Glutamatergic neuron (in vitro differentiated cells): ENCODE results near the gene CCHCR1. TPM values are rescaled to one million over a fixed set of nuclear protein-coding genes. Genes with fewer than 3 reads are reported as not detected.

ENCODE experiments used
- DNase-seq: peaks from one replicate; pipeline ENCODE4 v3.0.0; 2022
- H3K27ac Mint-ChIP-seq: one replicate; pipeline ENCODE4 v1.8.0; 2020; ENCODE audit warnings: mild to moderate bottlenecking, mixed read lengths, inconsistent platforms; ENCODE audit not compliant: unreplicated experiment
- H3K27me3 Mint-ChIP-seq: one replicate; pipeline ENCODE4 v1.8.0; 2020; ENCODE audit warnings: mild to moderate bottlenecking, moderate library complexity, mixed read lengths, inconsistent platforms; ENCODE audit not compliant: unreplicated experiment
- H3K36me3 Mint-ChIP-seq: one replicate; pipeline ENCODE4 v1.8.0; 2020; ENCODE audit warnings: mild to moderate bottlenecking, mixed read lengths, inconsistent platforms; ENCODE audit not compliant: unreplicated experiment
- H3K4me1 Mint-ChIP-seq: one replicate; pipeline ENCODE4 v1.8.0; 2020; ENCODE audit warnings: mild to moderate bottlenecking, low read depth, mixed read lengths, inconsistent platforms; ENCODE audit not compliant: unreplicated experiment
- H3K4me3 Mint-ChIP-seq: one replicate; pipeline ENCODE4 v1.8.0; 2020; ENCODE audit warnings: mild to moderate bottlenecking, mixed read lengths, inconsistent platforms; ENCODE audit not compliant: unreplicated experiment
- H3K9me3 Mint-ChIP-seq: one replicate; pipeline ENCODE4 v1.8.0; 2020; ENCODE audit warnings: mild to moderate bottlenecking, moderate library complexity, mixed read lengths, inconsistent platforms; ENCODE audit not compliant: unreplicated experiment
- total RNA-seq: library from RNA; stranded (reverse); fragmentation: NEBNext Ultra II Directional; extraction: Animal tissue kit (Norgen Biotek cat#: 25700); gene quantifications from one replicate; pipeline ENCODE4 v1.2.1, GENCODE V29; 2021; ENCODE audit not compliant: unreplicated experiment
- TF ChIP-seq, protein P1 (sequence below): fragments of 200-600 bp; sonication (generic); IDR thresholded peaks from one replicate; pipeline ENCODE4 v1.5.0; 2021; ENCODE audit not compliant: partially characterized antibody, unreplicated experiment

Gene CCHCR1
- total RNA-seq, 1 donor from 2014 or later, result 28.7 TPM

DNA sequence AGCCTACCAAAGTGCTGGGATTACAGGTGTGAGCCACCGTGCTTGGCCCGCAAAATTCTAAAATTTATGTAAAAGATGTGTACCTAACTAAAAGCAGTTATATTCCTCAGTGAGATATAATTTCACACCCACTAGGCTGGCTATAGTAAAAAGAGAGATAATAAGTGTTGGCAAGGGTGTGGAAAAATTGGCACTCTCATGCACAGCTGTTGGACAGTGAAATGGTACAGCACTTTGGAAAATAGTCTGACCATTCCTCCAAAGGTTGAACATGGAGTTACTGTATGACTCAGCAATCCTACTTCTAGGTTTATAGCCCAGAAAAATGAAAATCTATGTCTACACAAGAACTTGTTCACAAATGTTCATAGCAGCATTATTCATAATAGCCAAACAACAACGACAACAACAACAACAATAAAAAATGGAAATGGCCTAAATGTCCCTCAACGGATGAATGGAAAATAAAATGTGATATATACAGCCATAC, 59.1 kb downstream of the CCHCR1 start:
- no peak overlapping the region for H3K27ac Mint-ChIP-seq
- H3K9me3 Mint-ChIP-seq, result peaks cover 1% of the 10 kb centered on the region
- DNase-seq, result no peak
- H3K36me3 Mint-ChIP-seq, result no peaks in the 10 kb centered on the region
- TF ChIP-seq, protein P1, sequence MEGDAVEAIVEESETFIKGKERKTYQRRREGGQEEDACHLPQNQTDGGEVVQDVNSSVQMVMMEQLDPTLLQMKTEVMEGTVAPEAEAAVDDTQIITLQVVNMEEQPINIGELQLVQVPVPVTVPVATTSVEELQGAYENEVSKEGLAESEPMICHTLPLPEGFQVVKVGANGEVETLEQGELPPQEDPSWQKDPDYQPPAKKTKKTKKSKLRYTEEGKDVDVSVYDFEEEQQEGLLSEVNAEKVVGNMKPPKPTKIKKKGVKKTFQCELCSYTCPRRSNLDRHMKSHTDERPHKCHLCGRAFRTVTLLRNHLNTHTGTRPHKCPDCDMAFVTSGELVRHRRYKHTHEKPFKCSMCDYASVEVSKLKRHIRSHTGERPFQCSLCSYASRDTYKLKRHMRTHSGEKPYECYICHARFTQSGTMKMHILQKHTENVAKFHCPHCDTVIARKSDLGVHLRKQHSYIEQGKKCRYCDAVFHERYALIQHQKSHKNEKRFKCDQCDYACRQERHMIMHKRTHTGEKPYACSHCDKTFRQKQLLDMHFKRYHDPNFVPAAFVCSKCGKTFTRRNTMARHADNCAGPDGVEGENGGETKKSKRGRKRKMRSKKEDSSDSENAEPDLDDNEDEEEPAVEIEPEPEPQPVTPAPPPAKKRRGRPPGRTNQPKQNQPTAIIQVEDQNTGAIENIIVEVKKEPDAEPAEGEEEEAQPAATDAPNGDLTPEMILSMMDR, result no peak
- peaks cover 4% of the 10 kb centered on the region for H3K27me3 Mint-ChIP-seq
- H3K4me3 Mint-ChIP-seq, result no peak overlapping the region
- H3K4me1 Mint-ChIP-seq, result no peaks in the 10 kb centered on the region

DNA sequence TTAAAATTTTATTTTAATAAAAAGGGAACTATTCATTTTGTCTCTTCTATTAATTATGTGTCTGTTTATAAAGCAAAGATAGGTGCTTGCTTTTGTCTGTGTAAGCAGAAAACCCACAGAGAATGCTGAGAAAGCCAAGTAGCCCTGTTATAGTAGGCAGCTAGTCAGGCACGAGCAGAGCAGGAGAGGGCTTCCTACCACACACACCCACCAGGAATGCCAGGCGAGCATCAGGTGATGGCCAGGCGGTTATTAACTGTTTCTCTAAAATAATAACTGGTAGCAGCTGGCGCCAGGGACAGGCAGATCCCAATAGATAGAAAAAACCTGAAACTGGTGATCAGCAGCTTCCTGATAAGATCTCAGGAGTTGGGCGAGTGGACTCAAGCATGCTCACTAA, 60.9 kb downstream of the CCHCR1 start:
- Mint-ChIP-seq H3K36me3 (no peaks in the 10 kb centered on the region), H3K4me1 (no peaks in the 10 kb centered on the region), H3K27me3 (peaks cover 6% of the 10 kb centered on the region), H3K4me3 (no peak overlapping the region), H3K27ac (no peak overlapping the region), H3K9me3 (no peaks in the 10 kb centered on the region)
- TF ChIP-seq, protein P1, result no peak
- DNase-seq, result no peak

DNA sequence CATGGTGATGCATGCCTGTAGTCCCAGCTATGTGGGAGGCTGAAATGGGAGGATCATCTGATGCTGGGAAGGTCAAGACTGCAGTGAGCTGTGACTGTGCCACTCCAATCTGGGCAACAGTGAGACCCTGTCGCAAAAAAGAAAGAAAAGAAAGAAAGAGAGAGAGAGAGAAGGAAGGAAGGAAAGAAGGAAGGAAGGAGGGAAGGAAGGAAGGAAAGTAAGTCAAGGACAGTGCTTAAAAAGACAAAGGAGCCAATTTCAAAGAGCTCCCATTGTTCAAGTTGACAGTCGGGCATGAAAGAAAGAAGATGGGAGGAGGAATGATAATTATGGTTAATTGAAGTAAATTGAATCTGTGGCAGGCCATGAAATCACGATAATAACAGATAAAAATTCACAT, 61.4 kb downstream of the CCHCR1 start:
- TF ChIP-seq, protein P1, result no peak
- DNase-seq, result no peak
- no peaks in the 10 kb centered on the region for H3K36me3 Mint-ChIP-seq
- no peaks in the 10 kb centered on the region for H3K4me1 Mint-ChIP-seq
- H3K27me3 Mint-ChIP-seq, result peaks cover 6% of the 10 kb centered on the region
- H3K4me3 Mint-ChIP-seq, result no peak overlapping the region
- H3K9me3 Mint-ChIP-seq, result no peaks in the 10 kb centered on the region
- H3K27ac Mint-ChIP-seq, result no peak overlapping the region

DNA sequence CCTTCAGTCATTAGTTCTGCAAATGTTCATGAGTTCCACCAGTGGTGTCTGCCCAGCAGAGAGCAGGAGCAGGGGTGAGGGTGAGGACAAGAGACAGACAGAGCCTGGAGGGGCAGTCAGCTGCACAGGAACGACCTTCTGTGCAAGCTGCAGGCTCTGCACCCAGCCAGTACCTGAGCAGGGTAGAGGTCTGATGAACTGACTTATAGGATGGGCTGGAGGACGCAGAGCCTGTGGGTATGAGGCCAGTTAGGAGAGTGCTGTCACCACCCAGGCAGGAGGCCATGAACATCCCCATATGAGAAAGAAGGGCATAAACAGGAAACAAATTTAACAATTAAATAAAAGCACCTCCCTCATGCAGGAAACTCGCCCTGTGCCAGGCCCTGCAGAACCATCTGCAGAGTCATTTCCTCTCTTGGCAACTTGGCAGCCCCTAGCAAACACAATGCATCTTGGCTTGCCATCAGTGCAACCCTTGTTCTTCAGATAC, 63.2 kb downstream of the CCHCR1 start:
- H3K4me3 Mint-ChIP-seq, result no peak overlapping the region
- H3K27ac Mint-ChIP-seq, result peak overlapping the region; percentile 20
- no peak for DNase-seq
- no peaks in the 10 kb centered on the region for H3K4me1 Mint-ChIP-seq
- no peaks in the 10 kb centered on the region for H3K9me3 Mint-ChIP-seq
- no peaks in the 10 kb centered on the region for H3K36me3 Mint-ChIP-seq
- TF ChIP-seq, protein P1, result no peak
- H3K27me3 Mint-ChIP-seq, result peaks cover 6% of the 10 kb centered on the region

DNA sequence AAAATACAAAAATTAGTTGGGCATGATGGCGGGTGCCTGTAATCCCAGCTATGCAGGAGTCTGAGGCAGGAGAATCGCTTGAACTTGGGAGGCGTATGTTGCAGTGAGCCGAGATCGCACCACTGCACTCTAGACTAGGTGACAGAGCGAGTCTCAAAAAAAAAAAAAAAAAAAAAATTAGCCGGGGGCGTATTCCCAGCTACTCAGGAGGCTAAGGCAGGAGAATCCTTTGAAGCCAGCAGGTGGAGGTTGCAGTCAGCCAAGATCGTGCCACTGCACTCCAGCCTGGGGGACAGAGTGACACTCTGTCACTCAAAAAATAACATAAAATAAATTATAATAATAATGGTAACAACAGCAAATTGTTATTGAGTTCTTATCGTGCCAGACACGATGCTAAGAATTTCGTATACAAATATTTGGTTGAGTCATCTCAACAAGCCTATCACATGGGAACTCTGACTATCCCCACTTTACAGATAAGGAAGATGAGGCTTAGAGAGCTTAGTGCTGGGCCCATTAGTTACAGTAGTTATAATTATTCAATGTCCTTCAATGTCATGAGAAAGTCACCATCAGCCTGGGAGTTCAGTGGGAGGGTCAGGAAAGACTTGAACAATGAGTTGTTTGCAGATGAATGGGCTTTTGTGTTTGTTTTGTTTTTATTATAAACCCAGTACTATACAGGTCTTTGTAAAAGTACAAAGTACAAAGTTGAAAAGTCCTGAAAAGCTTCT, 64.7 kb downstream of the CCHCR1 start:
- Mint-ChIP-seq H3K4me1 (no peaks in the 10 kb centered on the region), H3K9me3 (no peaks in the 10 kb centered on the region), H3K4me3 (no peak overlapping the region), H3K27ac (no peak overlapping the region), H3K27me3 (peaks cover 6% of the 10 kb centered on the region), H3K36me3 (no peaks in the 10 kb centered on the region)
- no peak for DNase-seq
- TF ChIP-seq, protein P1, result no peak
